Measurements from ENCODE around the gene COX15.
A peak's percentile ranks its signal among the peaks of the same experiment; 100 is the strongest.

Gene COX15

GRCh38 chr10:99693933-99694583 is 37.9 kb downstream of the COX15 start:
- CTCF ChIA-PET, result interaction anchor here (1.1 to 1.3 kb wide), 2 partner anchors 15 to 30 kb away, joined by 3 to 4 read pairs; no protein-coding TSS in a partner anchor
- DNase-seq (ENCODE audit: low read depth, low spot score), result peak; percentile 85

DNA sequence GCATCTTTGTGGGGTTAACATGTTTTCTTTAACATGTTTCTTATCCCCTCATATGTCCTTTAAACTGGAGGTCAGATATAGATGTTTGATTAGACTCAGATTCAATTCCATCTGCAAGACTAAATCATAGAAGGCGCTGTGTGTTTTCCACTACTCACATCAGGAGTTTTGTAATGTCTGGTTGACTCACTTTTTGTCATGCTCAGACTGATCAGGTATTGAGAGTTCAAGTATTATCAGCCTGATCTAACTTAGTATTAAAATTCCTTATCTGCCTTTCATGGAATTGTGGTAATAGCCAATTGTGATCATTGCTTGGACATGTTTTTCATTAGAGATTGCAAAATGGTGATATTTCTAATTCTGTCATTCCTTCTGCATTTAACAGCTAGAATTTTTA is 42.5 kb downstream of the COX15 start:
- no peak overlapping the region for H3K4me3 ChIP-seq (ENCODE audit: low read depth, low read length)
- no peak for DNase-seq (ENCODE audit: low read depth, low spot score)
- TF ChIP-seq CTCF (IDR thresholded peaks at IDR 0.05; ENCODE audit: insufficient read depth, low read length, missing control alignments), result no peak
- CTCF ChIA-PET, result interaction anchor here (1.5 kb wide), 1 partner anchor 11 kb away, joined by 5 read pairs; no protein-coding TSS in a partner anchor
- POLR2A ChIA-PET, result no interaction called here

More at GRCh38 chr10:99693933-99694583, 37.9 kb downstream of the COX15 start:
- POLR2A ChIA-PET, result interaction anchor here (0.7 kb wide), 1 partner anchor 18 kb away, joined by 4 read pairs; no protein-coding TSS in a partner anchor
- H3K4me3 ChIP-seq (ENCODE audit: low read depth, low read length), result no peak overlapping the region
- no peak for TF ChIP-seq CTCF (IDR thresholded peaks at IDR 0.05; ENCODE audit: insufficient read depth, low read length, missing control alignments)

GRCh38 chr10:99685597-99685967 is 46.3 kb downstream of the COX15 start:
- ChIA-PET CTCF (interaction anchor here (1.2 kb wide), 1 partner anchor 823 kb away, joined by 3 read pairs; no protein-coding TSS in a partner anchor), POLR2A (no interaction called here)
- no peak overlapping the region for H3K4me3 ChIP-seq (ENCODE audit: low read depth, low read length)
- no peak for TF ChIP-seq CTCF (IDR thresholded peaks at IDR 0.05; ENCODE audit: insufficient read depth, low read length, missing control alignments)
- DNase-seq (ENCODE audit: low read depth, low spot score), result no peak

DNA sequence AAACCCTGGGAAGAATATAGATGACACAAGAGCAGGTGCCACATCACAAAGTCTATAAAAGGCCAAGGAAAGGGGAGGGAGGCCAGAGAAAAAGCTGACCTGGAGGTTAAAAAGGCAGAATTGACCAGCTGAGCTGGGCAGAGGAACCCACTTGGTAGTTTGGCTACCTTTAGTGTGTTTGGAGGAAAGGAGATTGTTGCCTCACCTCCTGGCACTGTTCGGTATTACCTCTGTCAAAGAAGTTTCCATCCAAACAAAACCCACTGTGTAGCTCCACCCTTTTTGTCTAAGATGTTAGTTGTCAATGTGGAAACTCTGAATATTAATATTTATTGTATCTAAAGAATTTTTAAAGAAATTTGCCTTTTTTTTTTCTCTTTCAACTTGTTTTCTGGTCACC is 49.2 kb downstream of the COX15 start:
- TF ChIP-seq CTCF (IDR thresholded peaks at IDR 0.05; ENCODE audit: insufficient read depth, low read length, missing control alignments), result no peak
- CTCF ChIA-PET, result interaction anchor here (1.0 to 1.1 kb wide), 2 partner anchors 22 to 29 kb away, joined by 3 to 4 read pairs; no protein-coding TSS in a partner anchor
- POLR2A ChIA-PET, result no interaction called here
- H3K4me3 ChIP-seq (ENCODE audit: low read depth, low read length), result no peak overlapping the region
- no peak for DNase-seq (ENCODE audit: low read depth, low spot score)

All from AG04449 (cell line).